ENCODE results near the gene PVR.
A peak's percentile ranks its signal among the peaks of the same experiment; 100 is the strongest.
"Not testable (repeated sequence)": the region's sequence is repeated elsewhere in the genome, so short reads cannot be mapped to it uniquely, and the experiment has no call there.

The PVR gene

DNA sequence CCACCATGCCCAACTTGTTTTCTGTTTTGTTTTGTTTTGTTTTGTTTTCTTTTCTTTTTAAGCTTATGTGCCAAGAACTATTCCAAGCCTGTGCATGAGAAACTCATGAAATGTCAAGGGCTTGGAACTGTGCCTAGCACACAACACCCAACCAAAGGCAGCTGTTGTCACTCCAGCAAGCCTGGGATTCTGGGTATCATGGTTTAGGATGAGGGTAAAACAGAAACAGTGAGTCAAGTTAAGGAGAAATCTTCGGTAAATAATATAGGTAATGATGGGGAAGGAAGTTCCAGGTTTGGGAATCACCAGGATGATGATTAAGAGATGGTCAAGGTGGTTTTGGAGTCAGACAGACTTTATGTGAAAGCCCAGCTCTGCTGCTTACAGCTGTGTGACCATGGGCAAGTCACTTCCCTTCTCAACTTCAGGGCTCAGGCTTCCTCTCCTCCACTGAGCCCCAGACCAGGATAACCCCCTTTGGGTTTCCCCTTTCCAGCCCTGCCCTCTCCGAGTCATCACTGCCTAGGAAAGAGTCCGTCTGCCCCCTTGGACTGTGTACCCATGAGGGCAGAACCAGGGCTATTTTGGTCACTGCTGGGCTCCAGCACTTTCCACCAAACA is 5.0 kb downstream of the PVR start:
- DNase-seq, result no peak

DNA sequence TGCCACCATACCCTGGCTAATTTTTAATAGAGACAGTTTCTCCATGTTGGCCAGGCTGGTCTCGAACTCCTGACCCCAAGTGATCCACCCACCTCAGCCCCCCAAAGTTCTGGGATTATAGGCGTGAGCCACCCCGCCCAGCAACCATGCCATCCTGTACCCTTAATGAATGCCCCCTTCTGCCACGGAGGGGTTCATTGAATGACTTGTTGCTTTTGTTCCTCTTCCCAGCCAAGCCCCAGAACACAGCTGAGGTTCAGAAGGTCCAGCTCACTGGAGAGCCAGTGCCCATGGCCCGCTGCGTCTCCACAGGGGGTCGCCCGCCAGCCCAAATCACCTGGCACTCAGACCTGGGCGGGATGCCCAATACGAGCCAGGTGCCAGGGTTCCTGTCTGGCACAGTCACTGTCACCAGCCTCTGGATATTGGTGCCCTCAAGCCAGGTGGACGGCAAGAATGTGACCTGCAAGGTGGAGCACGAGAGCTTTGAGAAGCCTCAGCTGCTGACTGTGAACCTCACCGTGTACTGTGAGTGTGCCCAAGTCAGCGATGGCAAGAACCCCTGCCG is 6.0 kb downstream of the PVR start:
- DNase-seq, result no peak

DNA sequence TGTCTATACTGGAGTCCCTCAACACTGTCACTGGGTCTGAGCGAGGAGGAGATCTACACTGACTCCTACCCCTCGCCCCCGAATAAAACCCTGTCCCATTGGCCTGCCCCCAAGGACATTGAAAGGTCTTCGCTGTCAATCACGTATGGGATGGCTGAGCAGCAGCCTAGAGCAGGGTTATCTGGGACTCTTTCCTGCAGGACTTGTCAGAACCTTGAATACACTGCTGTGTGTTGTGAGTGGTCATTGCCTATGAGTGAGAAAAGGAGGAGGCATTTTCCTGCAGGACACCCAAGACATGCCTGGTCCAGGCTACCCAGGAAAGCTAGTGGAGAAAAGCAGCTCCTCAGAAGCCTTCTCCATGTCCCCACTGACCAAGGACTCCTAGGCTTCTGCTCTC is 9.6 kb downstream of the PVR start:
- no peak for DNase-seq

DNA sequence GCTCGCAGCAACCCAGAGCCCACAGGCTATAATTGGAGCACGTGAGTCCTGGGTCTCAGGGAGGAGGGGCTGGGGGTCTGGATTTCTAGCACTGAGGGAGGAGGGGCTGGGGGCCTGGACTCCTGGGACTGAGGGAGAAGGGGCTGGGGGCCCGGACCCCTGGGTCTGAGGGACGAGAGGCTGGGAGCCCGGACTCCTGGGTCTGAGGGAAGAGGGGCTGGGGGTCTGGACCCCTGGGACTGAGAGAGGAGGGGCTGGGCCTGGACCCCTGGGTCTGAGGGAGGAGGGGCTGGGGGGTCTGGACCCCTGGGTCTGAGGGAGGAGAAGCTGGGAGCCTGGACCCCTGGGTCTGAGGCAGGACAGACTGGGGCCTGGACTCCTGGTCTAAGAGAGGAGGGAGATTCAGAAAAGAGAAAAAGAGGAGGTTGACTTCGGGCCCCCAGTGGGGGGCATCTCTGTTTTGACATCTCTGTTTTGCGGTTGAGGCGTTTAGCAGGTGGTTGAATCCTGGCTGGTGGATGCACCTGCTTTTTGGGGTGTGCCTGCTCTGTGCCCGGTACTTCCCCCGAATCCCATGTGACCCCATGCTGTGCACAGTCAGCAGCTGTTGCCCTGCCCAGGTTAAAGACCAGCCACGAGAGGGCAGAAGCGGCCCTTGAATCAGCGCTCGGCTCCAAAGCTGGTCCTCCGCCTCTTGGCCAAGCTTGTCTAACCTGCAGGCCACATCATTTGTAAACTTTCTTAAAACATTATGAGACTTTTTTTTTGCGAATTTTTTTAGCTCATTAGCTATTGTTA is 10.5 kb downstream of the PVR start:
- DNase-seq, result no peak

DNA sequence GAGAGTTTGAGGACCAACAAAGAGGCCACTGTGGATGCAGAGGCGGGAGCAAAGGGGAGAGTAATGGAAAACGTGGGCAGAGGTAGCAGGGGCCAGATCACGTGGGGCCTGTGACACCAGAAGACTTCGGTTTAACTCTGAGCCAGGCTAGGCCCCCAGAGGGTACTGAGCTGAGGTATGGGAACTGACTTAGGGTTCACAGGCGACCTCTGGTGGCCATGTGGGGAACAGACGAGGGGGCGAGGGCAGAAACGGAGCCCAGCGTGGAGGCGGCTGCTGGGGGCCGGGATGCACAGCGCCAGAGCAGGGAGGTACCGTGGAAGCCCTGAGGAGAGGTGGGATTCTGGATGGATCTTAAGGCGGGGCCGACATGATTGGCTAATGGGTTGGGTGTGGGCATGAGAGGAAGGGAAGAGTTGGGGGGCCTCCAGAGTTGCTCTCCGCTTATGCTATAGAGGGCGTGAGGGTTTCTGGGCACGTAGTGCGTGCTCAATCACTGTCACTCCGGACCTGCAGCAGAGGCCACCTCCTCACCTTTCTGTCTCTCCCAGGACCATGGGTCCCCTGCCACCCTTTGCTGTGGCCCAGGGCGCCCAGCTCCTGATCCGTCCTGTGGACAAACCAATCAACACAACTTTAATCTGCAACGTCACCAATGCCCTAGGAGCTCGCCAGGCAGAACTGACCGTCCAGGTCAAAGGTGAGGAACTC is 13.7 kb downstream of the PVR start:
- DNase-seq, result peak; percentile 69

DNA sequence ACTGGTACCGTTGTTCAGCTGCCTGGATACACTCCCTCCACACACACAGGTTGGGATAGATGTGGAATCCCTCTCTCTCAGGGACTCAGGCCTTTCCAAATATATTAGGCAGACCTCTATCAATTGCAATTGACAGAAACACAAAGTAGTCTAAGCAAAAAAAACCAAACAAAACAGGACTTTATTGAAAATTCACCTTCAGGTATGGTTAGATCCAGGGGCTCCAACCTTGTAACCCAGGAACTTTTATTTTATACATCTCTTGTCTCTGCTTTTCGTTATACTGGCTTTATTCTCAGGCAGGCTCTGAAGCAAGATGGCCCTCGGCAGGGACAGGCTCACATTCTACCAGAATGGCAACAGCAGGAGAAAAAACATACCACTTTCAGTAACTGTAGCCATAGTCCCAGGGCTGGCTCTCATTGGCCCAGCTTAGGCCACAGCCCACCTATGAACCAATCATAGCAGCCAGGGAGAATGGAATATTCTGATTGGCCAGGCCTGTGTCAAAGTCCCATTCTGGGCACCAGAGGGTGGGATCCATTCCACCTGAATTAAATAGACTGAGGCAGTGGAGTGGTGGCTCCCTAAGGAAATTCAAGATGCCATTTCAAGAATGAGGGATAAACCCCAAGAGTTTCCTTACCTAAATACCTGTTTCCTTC is 14.5 kb downstream of the PVR start:
- no peak for DNase-seq

DNA sequence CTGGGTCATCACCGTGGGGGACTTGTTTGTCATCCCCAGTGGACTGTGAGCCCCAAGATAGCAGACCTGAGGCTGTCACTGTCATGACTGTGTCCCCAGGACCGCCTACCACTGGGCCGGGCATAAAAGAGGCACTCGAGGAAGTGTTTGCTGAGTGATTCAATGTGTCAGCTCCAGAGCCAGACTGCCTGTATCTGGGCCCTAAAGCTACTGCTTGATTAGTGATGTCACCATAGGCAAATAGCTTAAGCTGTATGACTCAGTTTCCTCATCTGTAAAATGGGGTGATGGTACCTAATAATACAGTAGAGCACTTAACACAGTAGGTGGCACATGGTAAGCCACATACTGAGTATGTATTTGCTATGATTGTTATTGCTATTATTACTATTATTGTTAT is 16.4 kb downstream of the PVR start:
- no peak for DNase-seq

DNA sequence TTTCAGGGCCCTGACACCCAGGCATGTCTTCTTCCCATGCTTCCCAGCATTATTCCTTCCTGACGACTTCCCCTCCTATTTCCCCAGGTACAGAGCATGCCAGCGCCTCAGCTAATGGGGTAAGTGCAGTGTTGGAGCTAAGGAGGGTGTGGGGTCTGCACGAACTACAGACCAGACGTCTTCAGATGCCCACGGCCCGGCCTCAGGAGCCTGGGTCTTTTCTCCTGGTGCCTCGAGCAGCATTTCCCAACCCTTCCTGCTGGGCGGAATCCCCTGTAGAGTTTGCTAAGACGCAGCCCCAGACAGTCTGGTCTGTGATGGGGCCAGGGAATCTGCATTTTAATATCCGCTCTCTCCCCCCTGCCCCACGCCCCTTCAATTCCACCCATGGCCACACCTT is 17.5 kb downstream of the PVR start:
- no peak for DNase-seq

DNA sequence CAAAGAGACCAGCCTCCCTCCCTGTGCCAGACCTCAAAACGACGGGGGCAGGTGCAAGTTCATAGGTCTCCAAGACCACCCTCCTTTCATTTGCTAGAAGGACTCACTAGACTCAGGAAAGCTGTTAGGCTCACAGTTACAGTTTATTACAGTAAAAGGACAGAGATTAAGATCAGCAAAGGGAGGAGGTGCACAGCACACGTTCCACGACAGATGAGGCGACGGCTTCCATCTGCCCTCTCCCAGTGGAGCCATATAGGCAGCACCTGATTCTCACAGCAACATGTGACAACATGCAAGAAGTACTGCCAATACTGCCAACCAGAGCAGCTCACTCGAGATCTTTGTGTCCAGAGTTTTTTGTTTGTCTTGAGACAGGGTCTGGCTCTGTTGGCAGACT is 18.2 kb downstream of the PVR start:
- no peak for DNase-seq

DNA sequence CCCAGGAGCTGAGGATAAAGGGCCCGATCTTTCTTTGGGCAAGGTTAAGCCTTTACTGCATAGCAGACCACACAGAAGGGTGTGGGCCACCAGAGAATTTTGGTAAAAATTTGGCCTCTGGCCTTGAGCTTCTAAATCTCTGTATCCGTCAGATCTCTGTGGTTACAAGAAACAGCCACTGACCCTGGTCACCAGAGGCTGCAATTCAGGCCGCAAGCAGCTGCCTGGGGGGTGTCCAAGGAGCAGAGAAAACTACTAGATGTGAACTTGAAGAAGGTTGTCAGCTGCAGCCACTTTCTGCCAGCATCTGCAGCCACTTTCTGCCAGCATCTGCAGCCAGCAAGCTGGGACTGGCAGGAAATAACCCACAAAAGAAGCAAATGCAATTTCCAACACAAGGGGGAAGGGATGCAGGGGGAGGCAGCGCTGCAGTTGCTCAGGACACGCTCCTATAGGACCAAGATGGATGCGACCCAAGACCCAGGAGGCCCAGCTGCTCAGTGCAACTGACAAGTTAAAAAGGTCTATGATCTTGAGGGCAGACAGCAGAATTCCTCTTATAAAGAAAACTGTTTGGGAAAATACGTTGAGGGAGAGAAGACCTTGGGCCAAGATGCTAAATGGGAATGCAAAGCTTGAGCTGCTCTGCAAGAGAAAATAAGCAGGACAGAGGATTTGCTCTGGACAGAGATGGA is 19.1 kb downstream of the PVR start:
- DNase-seq, result no peak

DNA sequence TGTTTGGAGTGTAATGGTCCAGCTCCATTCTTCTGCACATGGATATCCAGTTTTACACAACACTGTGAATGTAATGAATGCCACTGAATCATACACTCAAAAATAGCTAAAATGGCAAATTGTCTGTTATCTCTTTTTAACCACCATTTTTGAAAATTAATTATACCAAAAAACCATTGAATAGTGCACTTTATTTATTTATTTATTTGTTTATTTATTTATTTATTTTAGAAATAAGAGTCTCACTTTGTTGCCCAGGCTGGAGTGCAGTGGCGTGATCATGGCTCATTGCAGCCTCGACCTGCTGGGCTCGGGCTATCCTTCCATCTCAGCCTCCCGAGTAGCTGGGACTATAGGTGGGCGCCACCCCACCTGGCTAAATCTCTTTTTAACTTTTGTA is 20.3 kb downstream of the PVR start:
- DNase-seq, result no peak

DNA sequence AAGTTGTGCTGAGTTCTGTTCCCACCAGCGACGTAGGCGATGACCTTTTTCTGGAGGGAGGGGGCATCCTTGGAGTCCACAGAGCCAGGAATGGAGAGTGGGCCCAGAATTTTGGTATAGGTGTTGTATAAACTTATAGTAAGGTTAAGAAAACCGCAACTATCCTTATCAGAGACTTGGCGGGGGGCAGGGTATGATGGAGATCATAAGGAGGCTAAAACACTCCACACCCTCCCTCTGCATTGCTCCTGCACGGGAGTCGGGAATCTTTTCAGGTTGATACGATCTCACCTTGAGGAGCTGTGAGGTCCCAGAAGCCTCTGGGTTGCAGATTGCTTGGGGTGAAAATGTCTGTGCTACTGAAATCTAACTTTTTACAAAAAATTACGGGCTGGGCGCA is 21.3 kb downstream of the PVR start:
- DNase-seq, result no peak

DNA sequence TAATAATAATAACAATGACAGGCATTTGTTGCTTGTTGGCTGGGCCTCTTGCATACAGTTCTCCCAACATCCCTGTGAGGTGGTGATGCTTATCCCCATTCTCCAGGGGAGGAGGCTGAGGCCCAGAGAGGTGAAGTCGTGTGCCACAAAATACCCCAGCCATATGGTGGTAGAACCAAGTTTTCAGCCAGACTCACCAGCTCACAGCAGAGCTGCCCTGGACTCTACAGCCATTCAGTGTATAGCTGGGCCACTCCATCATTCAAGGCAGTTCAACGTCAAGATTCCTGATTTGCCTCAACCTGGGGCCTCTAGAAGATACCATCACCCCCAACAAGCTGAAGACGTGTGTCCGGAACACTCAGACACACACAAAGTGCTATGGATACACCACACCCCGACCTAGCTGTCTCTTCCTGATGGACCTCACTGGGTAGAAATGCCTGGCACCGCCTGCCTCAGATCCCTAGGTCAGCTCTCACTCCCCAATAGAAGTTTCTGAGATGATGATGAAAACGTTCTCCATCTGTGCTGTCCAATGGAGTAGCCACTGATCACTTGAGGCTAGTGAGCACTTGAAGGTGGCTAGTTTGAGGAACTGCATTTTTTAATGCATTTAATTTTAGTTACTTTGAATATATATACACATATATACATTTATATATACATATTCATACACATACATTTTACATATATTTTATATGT is 23.3 kb downstream of the PVR start:
- no peak for DNase-seq

DNA sequence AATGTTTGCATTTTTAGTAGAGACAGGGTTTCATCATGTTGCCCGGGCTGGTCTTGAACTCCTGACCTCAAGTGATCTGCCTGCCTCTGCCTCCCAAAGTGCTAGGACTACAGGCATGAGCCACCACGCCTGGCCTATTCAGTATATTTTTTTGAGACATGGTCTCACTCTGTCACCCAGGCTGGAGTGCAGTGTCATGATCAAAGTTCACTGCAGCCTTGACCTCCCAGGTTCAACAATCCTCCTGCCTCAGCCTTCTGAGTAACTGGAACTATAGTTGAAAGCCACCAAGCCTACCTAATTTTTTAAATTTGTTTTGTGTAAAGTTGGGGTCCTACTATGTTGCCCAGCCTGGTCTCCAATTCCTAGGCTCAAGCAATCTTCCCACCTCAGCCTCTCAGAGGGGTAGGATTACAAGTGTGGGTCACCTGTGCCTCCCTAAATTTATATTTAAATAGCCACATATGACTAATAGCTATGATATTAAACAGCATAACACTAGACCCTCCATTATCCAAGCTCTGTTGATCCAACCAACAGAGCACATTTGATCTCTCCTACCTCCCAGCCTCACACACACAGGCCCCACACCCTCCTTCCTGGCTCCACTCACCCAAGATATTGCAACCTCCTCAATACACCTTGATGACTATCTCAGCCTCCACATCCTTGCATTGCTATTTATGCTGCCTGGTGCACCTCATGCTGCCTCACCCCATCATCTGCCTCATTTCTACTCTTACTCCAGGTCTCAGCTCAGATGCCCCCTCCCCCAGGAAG is 25.5 kb downstream of the PVR start:
- DNase-seq, result no peak

DNA sequence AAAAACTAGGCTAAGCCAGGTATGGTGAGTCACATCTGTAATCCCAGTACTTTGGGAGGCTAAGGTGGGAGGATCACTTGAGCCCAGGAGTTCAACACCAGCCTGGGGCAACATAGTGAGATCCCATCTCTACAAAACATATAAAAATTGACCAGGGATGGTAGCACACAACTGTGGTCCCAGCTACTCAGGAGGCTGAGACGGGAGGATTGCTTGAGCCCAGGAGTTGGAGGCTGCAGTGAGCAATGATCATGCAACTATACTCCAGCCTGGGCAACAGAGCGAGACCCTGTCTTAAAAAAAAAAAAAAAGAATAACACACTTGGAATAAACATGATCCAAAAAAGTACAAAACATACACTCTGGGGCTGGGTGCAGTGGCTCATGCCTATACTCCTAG is 26.3 kb downstream of the PVR start:
- DNase-seq, result not testable (repeated sequence)

DNA sequence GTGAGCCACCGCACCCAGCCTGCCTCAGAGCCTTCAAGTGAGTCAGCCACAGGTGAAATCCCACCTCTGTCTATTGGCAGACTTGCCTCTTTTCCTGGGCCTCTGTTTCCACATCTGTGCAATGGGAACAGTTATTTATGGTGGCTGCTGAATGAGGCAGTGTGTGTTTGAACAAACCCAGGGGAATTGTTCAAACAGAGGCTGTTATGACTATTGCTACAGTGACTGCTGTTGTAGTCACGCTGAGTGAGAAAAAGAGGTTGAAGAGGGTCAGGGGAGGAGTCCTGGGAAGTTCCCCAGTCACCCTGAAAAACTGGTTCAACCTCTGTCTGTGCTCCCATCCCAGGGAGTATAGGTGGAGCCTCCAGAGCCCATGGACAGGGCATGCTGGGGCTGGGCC is 27.7 kb downstream of the PVR start, which contains the start of gene CEACAM19:
TSS of gene CEACAM19 (plus strand) at position 83 of the 400 bp plus-strand sequence. CDS start 450 bp downstream, outside the sequence.
- DNase-seq, result no peak

DNA sequence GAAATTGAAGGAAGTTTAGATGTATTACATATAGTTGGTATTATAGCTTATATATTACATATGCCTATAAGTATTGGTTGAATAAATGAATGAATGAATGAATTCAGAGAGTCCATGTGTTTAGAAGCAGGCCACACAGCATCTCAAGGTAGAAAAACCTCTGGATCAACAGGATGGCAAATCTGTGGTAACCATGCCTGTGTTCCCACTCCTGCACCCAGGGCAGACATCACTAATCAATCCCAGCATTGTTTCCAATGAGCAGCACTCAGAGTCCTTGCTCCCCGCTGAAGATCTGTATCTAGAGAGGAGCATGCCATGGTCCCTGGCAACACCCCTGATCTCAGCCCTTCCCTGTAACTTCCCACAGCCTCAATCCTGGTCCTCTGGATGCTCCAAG is 28.5 kb downstream of the PVR start:
- no peak for DNase-seq

DNA sequence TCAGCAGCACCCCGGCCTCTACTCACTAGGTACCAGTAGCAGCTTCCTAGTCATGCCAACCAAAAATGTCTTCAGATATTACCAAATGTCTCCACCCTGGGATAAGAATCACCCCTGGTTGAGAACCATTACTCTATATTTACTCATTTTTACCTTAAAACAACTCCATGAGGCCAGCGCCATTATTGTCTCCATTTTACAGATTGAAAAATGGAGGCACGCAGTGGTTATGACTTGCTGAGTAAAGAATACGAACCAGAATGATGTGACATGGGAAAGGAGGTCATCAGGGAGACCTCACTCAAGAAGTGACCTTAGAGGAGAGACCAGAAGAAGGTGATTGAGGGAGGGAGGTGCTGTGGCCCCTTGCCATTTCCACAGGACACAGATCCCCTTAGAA is 29.8 kb downstream of the PVR start:
- no peak for DNase-seq

DNA sequence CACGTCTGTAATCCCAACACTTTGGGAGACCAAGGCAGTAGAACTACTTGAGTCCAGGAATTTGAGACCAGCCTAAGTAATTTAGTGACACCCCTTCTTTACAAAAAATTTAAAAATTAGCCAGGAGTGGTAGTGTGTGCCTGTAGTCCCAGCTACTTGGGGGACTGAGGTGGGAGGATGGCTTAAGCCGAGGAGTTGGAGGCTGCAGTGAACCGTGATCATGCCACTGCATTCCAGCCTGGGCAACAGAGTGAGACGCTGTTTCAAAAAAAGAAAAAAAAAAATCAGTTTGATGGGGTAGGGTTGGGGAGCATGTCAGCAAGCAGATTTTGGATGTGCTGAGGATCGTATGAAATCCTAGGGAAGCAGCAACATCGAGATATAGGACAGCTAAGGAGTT is 31.8 kb downstream of the PVR start:
- DNase-seq, result no peak

DNA sequence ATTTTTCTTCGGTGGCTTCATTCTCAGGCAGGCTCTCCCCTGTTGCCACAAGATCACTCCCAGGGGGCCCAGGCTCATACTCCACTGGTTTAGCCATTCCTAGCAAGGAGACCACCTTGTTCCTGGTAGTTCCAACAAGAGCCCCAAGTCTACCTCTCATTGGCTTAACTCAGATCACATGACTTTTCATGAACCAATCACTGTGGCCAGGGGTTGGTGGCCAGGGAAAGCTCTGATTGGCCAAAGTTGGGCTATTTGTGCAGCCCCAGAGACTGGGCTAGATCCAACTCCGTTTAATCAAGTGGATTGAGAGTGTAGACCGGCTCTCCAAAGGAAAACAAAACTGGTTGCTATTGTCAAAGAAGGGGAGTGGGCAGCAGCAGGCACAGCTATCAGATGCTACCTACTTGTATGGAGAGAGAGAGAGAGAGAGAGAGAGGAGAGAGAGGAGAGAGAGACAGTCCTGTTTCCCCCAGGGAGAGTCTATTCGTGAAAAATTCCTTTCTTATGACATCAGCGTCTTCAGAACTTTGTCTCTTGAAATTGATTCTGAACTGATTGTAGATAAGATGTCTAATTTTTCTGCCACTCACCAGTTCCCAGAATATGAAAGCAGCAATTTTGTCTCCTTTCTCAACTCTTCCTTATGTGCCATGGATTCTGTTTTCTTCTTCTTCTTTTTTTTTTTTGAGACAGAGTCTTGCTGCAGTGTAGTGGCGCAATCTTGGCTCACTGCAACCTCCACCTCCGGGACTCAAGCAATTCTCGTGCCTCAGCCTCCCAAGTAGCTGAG is 33.5 kb downstream of the PVR start:
- no peak for DNase-seq

All from NCI-H1436 (cell line).